HepG2 (cell line): ENCODE results near the gene DHX16. TPM values are rescaled to one million over a fixed set of nuclear protein-coding genes. Genes with fewer than 3 reads are reported as not detected.

Source experiments
- BRCA1 ChIP-seq: sonication (generic); formaldehyde crosslinking; IDR thresholded peaks from 2 replicates; pipeline ENCODE4 v1.4.0; 2020; ENCODE audit warnings: missing genetic modification reagents
- DR1 ChIP-seq: sonication (generic); formaldehyde crosslinking; IDR thresholded peaks from 2 replicates; pipeline ENCODE4 v1.8.0; 2021; ENCODE audit warnings: mild to moderate bottlenecking, missing genetic modification reagents, inconsistent platforms
- FOXK1 ChIP-seq: sonication (generic); formaldehyde crosslinking; IDR thresholded peaks from 2 replicates; pipeline ENCODE4 v1.4.0; 2020; ENCODE audit warnings: low read depth, missing genetic modification reagents, borderline replicate concordance
- GFI1 ChIP-seq: sonication (generic); formaldehyde crosslinking; IDR thresholded peaks from 2 replicates; pipeline ENCODE4 v1.5.0; 2020; ENCODE audit warnings: missing genetic modification reagents, mild to moderate bottlenecking, borderline replicate concordance
- MEF2D ChIP-seq: sonication (generic); formaldehyde crosslinking; IDR thresholded peaks from 2 replicates; pipeline ENCODE4 v1.5.1; 2020; ENCODE audit warnings: mild to moderate bottlenecking, missing genetic modification reagents
- MEIS1 ChIP-seq: sonication (generic); formaldehyde crosslinking; IDR thresholded peaks from 2 replicates; pipeline ENCODE4 v1.9.0; 2021; ENCODE audit warnings: mild to moderate bottlenecking, missing genetic modification reagents, moderate library complexity, borderline replicate concordance
- MXI1 ChIP-seq: IDR thresholded peaks from 3 replicates; pipeline ENCODE4 v1.6.1; 2012; ENCODE audit warnings: low read depth, low read length, inconsistent platforms, borderline replicate concordance
- NAIF1 ChIP-seq: sonication (generic); formaldehyde crosslinking; IDR thresholded peaks from 2 replicates; pipeline ENCODE4 v1.5.0; 2020; ENCODE audit warnings: mild to moderate bottlenecking, missing genetic modification reagents, borderline replicate concordance
- NRL ChIP-seq: sonication (generic); formaldehyde crosslinking; IDR thresholded peaks from 2 replicates; pipeline ENCODE4 v1.5.0; 2020; ENCODE audit warnings: missing genetic modification reagents, mild to moderate bottlenecking, moderate library complexity, borderline replicate concordance
- ZBTB43 ChIP-seq: sonication (generic); formaldehyde crosslinking; conservative IDR thresholded peaks from 2 replicates; pipeline ENCODE4 v1.4.0; 2020; ENCODE audit warnings: missing genetic modification reagents
- ZFX ChIP-seq: sonication (generic); formaldehyde crosslinking; IDR thresholded peaks from 2 replicates; pipeline ENCODE4 v1.4.0; 2020; ENCODE audit warnings: mild to moderate bottlenecking, low read depth, missing genetic modification reagents, moderate library complexity
- ZNF598 ChIP-seq: sonication (generic); formaldehyde crosslinking; IDR thresholded peaks from 2 replicates; pipeline ENCODE4 v1.5.1; 2020; ENCODE audit warnings: mild to moderate bottlenecking, missing genetic modification reagents, borderline replicate concordance
- ZNF704 ChIP-seq: sonication (generic); formaldehyde crosslinking; IDR thresholded peaks from 2 replicates; pipeline ENCODE4 v1.8.1; 2023; ENCODE audit warnings: mild to moderate bottlenecking, inconsistent platforms, moderate library complexity, missing genetic modification reagents, borderline replicate concordance
- polyA plus RNA-seq, 8 experiments: library from polyadenylated mRNA; depleted of rRNA in 3 of 8; stranded (reverse) in 7 of 8; unstranded in 1 of 8; fragments of >200 nt; fragmentation: Illumina TruSeq in 4 of 8; extraction: Trizol in 4 of 8; gene quantifications; 2 replicates each; pipeline versions ENCODE4 v1.2.1 to v1.2.3, GENCODE V29; 2011 to 2016; ENCODE audit warnings: low read depth in 4 of 8, missing spikeins in 1 of 8, mixed read lengths in 1 of 8; ENCODE audit not compliant: insufficient read depth in 1 of 8
- total RNA-seq, 5 experiments: library from RNA; depleted of rRNA; stranded (reverse); fragments of >200 nt; fragmentation: Illumina TruSeq; extraction: Trizol; gene quantifications; 2 replicates each; pipeline ENCODE4 v1.2.3, GENCODE V29; 2016; ENCODE audit warnings: low read depth in 1 of 5
- TF ChIP-seq, protein P1 (sequence below): sonication (generic); formaldehyde crosslinking; IDR thresholded peaks from 2 replicates; pipeline ENCODE4 v1.4.0; 2020; ENCODE audit warnings: missing genetic modification reagents
- TF ChIP-seq, protein P2 (sequence below): sonication (generic); formaldehyde crosslinking; IDR thresholded peaks from 2 replicates; pipeline ENCODE4 v1.8.0; 2022; ENCODE audit warnings: mild to moderate bottlenecking, missing genetic modification reagents, moderate library complexity
- TF ChIP-seq, protein P3 (sequence below): sonication (generic); formaldehyde crosslinking; IDR thresholded peaks from 2 replicates; pipeline ENCODE4 v1.8.0; 2022; ENCODE audit warnings: missing genetic modification reagents, mild to moderate bottlenecking, inconsistent platforms, borderline replicate concordance
- TF ChIP-seq, protein P4 (sequence below): IDR thresholded peaks from 2 replicates; pipeline ENCODE4 v1.6.1; 2012; ENCODE audit warnings: inconsistent platforms

The DHX16 gene
- total and polyA plus RNA-seq, 2 of the 13 experiments (the other 11 are each of a cell fraction or from before 2014, with no cell fraction given) = 57.0 to 58.5 TPM

DNA sequence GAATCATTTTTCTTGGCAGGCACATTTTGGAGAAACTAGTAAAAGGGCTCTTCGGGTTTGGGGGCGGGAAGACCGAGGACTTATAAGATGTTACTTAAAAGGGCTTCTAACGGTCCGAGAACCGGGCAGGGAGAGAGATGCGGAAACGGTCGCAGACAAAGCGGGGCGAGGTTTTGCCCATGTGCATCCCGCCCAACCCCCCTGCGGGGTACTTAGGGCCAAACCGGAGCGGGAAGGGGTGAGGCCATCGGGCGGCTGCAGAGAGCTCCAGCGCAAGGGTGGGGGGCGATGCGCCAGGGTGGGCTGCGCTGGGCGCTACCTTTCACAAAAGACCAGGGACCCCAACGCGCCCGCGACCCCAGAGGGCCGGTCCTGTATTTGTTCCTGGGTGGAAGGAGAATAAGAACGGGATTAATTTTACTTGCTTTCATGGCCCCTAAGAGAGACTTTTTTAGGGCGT, 48.0 kb upstream of the DHX16 start (continued):
- TF ChIP-seq, protein P1, sequence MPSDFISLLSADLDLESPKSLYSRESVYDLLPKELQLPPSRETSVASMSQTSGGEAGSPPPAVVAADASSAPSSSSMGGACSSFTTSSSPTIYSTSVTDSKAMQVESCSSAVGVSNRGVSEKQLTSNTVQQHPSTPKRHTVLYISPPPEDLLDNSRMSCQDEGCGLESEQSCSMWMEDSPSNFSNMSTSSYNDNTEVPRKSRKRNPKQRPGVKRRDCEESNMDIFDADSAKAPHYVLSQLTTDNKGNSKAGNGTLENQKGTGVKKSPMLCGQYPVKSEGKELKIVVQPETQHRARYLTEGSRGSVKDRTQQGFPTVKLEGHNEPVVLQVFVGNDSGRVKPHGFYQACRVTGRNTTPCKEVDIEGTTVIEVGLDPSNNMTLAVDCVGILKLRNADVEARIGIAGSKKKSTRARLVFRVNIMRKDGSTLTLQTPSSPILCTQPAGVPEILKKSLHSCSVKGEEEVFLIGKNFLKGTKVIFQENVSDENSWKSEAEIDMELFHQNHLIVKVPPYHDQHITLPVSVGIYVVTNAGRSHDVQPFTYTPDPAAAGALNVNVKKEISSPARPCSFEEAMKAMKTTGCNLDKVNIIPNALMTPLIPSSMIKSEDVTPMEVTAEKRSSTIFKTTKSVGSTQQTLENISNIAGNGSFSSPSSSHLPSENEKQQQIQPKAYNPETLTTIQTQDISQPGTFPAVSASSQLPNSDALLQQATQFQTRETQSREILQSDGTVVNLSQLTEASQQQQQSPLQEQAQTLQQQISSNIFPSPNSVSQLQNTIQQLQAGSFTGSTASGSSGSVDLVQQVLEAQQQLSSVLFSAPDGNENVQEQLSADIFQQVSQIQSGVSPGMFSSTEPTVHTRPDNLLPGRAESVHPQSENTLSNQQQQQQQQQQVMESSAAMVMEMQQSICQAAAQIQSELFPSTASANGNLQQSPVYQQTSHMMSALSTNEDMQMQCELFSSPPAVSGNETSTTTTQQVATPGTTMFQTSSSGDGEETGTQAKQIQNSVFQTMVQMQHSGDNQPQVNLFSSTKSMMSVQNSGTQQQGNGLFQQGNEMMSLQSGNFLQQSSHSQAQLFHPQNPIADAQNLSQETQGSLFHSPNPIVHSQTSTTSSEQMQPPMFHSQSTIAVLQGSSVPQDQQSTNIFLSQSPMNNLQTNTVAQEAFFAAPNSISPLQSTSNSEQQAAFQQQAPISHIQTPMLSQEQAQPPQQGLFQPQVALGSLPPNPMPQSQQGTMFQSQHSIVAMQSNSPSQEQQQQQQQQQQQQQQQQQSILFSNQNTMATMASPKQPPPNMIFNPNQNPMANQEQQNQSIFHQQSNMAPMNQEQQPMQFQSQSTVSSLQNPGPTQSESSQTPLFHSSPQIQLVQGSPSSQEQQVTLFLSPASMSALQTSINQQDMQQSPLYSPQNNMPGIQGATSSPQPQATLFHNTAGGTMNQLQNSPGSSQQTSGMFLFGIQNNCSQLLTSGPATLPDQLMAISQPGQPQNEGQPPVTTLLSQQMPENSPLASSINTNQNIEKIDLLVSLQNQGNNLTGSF (CRISPR knock-in tag) = no peak
- peak; percentile 25; the same call in 1 of the 3 replicates for TF ChIP-seq MXI1
- TF ChIP-seq, protein P2, sequence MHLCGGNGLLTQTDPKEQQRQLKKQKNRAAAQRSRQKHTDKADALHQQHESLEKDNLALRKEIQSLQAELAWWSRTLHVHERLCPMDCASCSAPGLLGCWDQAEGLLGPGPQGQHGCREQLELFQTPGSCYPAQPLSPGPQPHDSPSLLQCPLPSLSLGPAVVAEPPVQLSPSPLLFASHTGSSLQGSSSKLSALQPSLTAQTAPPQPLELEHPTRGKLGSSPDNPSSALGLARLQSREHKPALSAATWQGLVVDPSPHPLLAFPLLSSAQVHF (CRISPR knock-in tag) = 0 out of 2 replicates have a peak, but pooled peaks have one; percentile 68
- no peak for TF ChIP-seq DR1 (CRISPR knock-in tag)
- TF ChIP-seq MEF2D (CRISPR knock-in tag) = no peak
- TF ChIP-seq NAIF1 (CRISPR knock-in tag) = 0 out of 2 replicates have a peak, but pooled peaks have one; percentile 16
- no peak; the same call in 1 of the 2 replicates for TF ChIP-seq BRCA1 (CRISPR knock-in tag)
- peak; percentile 53; the same call in 1 of the 2 replicates for TF ChIP-seq MEIS1 (CRISPR knock-in tag)
- no peak for TF ChIP-seq FOXK1
- TF ChIP-seq, protein P3, sequence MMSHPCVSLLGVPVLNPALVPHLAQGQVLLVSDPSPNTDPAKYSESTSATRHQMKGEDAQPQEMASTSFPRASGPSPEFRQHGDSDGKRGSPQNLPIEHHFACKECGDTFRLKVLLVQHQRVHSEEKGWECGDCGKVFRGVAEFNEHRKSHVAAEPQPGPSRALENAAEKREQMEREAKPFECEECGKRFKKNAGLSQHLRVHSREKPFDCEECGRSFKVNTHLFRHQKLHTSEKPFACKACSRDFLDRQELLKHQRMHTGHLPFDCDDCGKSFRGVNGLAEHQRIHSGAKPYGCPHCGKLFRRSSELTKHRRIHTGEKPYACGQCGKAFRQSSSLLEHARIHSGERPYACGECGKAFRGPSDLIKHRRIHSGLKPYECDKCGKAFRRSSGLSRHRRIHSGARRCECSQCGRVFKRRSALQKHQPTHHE (CRISPR knock-in tag) = no peak
- TF ChIP-seq GFI1 (CRISPR knock-in tag) = 0 out of 2 replicates have a peak, but pooled peaks have one; percentile 4
- 0 out of 2 replicates have a peak, but pooled peaks have one; percentile 25 for TF ChIP-seq ZBTB43 (CRISPR knock-in tag)
- TF ChIP-seq ZNF598 = no peak
- peak; percentile 75; the same call in 1 of the 2 replicates for TF ChIP-seq ZNF704
- 0 out of 2 replicates have a peak, but pooled peaks have one; percentile 31 for TF ChIP-seq NRL
- 0 out of 2 replicates have a peak, but pooled peaks have one; percentile 3 for TF ChIP-seq ZFX (CRISPR knock-in tag)
- TF ChIP-seq, protein P4, sequence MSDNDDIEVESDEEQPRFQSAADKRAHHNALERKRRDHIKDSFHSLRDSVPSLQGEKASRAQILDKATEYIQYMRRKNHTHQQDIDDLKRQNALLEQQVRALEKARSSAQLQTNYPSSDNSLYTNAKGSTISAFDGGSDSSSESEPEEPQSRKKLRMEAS = peak; percentile 56; the same call in 1 of the 2 replicates
